HFFc6 (cell line): ENCODE measurements around the gene RAB13. TPM values are rescaled to one million over a fixed set of nuclear protein-coding genes. Genes with fewer than 3 reads are reported as not detected.
"Not testable (repeated sequence)": the region's sequence is repeated elsewhere in the genome, so short reads cannot be mapped to it uniquely, and the experiment has no call there.

Experiments
- DNase-seq: peaks from one replicate; pipeline ENCODE4 v3.0.0-alpha.2; 2018
- H3K27ac Mint-ChIP-seq: 2 replicates; pipeline ENCODE4 v1.8.0; 2020; ENCODE audit warnings: mild to moderate bottlenecking, mixed read lengths
- H3K27me3 Mint-ChIP-seq: 2 replicates; pipeline ENCODE4 v1.8.0; 2021; ENCODE audit warnings: mild to moderate bottlenecking, moderate library complexity, mixed read lengths; ENCODE audit not compliant: insufficient read depth
- H3K36me3 Mint-ChIP-seq: 2 replicates; pipeline ENCODE4 v1.8.0; 2021; ENCODE audit warnings: low read depth, mixed read lengths
- H3K4me1 Mint-ChIP-seq: 2 replicates; pipeline ENCODE4 v1.8.0; 2020; ENCODE audit warnings: low read depth, mixed read lengths
- H3K4me3 Mint-ChIP-seq: 2 replicates; pipeline ENCODE4 v1.8.0; 2020; ENCODE audit warnings: mild to moderate bottlenecking, moderate library complexity, mixed read lengths
- H3K9me3 Mint-ChIP-seq: 2 replicates; pipeline ENCODE4 v1.8.0; 2020; ENCODE audit warnings: mild to moderate bottlenecking, mixed read lengths
- total RNA-seq, 6 experiments: library from RNA; stranded (reverse); fragmentation: NEBNext Ultra II Directional; extraction: Animal tissue kit (Norgen Biotek cat#: 25700); gene quantifications; 2 replicates in 1 of 6; 3 replicates in 5 of 6; pipeline ENCODE4 v1.2.3, GENCODE V29; 2021
- TF ChIP-seq, protein P1 (sequence below): fragments of 200-600 bp; sonication (generic); IDR thresholded peaks from 2 replicates; pipeline ENCODE4 v1.5.0; 2021; ENCODE audit warnings: antibody characterized with exemption, mild to moderate bottlenecking

The RAB13 gene
- total RNA-seq, 6 experiments from 2014 or later: 119 to 138 (median 128) TPM

- no peak for DNase-seq
- H3K4me1 Mint-ChIP-seq: peaks cover 26% of the 10 kb centered on the region
- H3K27me3 Mint-ChIP-seq: peaks cover 2% of the 10 kb centered on the region
- TF ChIP-seq, protein P1, sequence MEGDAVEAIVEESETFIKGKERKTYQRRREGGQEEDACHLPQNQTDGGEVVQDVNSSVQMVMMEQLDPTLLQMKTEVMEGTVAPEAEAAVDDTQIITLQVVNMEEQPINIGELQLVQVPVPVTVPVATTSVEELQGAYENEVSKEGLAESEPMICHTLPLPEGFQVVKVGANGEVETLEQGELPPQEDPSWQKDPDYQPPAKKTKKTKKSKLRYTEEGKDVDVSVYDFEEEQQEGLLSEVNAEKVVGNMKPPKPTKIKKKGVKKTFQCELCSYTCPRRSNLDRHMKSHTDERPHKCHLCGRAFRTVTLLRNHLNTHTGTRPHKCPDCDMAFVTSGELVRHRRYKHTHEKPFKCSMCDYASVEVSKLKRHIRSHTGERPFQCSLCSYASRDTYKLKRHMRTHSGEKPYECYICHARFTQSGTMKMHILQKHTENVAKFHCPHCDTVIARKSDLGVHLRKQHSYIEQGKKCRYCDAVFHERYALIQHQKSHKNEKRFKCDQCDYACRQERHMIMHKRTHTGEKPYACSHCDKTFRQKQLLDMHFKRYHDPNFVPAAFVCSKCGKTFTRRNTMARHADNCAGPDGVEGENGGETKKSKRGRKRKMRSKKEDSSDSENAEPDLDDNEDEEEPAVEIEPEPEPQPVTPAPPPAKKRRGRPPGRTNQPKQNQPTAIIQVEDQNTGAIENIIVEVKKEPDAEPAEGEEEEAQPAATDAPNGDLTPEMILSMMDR: 0 out of 2 replicates have a peak, but pooled peaks have one; percentile 3
- peak overlapping the region; percentile 95 for H3K4me3 Mint-ChIP-seq
- no peaks in the 10 kb centered on the region for H3K9me3 Mint-ChIP-seq
- H3K36me3 Mint-ChIP-seq: peaks cover 24% of the 10 kb centered on the region
- peak overlapping the region; percentile 88 for H3K27ac Mint-ChIP-seq
Measured at GRCh38 chr1:153984123-153984894, 1.8 kb downstream of the RAB13 start.

DNA sequence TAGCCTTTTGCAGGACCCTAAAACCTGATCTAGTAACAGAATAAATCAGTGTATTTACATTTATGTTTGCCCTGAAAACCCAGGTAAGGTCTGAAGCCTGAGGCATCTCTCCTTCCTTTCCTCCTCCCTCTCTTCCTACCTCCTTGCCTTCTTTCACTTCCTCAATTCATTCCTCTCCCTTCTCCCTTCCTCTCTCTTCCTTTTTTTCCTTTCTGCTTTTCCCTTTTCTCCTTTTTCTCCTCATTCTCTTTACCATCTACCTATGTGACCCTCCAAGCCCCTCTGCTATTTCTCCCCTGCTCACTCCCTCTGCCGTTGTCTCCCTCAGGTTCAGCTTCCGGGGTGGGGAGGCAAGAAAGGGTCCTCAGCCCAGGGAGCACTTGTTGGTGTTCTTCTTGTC lies 4.4 kb downstream of the RAB13 start:
- not testable (repeated sequence) for DNase-seq, H3K4me3 Mint-ChIP-seq, H3K9me3 Mint-ChIP-seq, H3K27ac Mint-ChIP-seq, H3K27me3 Mint-ChIP-seq
- H3K4me1 Mint-ChIP-seq: peaks cover 34% of the 10 kb centered on the region
- peaks cover 36% of the 10 kb centered on the region for H3K36me3 Mint-ChIP-seq

DNA sequence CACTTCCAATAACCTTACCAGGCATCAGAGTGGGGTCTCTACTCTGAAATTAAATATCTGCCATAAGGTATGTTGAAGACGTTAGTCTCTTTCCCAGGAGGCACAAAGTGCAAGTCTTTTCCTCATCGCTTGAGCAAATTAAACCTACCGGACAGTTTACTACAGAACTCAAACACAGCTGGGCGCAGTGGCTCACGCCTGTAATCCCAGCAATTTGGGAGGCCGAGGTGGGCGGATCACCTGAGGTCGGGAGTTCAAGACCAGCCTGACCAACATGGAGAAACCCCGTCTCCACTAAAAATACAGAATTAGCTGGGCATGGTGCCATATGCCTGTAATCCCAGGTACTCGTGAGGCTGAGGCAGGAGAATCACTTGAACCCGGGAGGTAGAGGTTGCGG lies 7.0 kb downstream of the RAB13 start:
- Mint-ChIP-seq H3K4me1 (peaks cover 27% of the 10 kb centered on the region), H3K27ac (peak overlapping the region; percentile 89; the same call in 1 of the 2 replicates), H3K36me3 (peaks cover 53% of the 10 kb centered on the region)
- not testable (repeated sequence) for H3K27me3 Mint-ChIP-seq, H3K4me3 Mint-ChIP-seq, DNase-seq, H3K9me3 Mint-ChIP-seq

DNA sequence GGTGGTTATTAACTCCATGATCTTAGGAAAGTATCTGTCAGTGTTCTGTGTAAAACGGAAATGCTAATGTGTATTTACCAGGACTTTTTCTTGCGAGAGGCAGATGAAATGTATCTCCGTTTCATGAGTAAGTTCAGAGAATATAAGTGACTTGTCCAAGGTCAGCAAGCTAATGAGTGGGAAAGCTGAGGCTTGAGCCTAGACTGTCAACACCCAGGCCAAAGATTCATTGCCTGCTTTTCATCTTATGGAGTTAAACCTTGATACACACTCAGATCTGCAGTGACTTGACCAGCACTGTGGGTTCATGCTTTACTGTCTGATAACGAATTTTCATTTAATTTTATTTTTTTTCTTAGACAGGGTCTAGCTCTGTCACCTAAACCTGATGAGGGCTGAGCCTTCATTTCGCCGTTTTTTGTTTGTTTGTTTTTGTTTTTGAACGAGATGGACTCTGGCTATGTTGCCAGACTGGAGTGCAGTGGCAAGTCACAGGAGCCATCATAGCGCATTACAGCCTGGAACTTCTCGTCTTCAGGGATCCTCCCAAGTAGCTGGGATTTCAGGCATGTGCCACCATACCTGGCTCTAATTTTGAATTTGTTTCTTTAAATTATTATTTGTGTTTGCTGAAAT lies 7.7 kb downstream of the RAB13 start:
- DNase-seq: no peak
- peak overlapping the region; percentile 89 for H3K27ac Mint-ChIP-seq
- peak overlapping the region; percentile 98 for H3K4me3 Mint-ChIP-seq
- peaks cover 26% of the 10 kb centered on the region for H3K4me1 Mint-ChIP-seq
- no peaks in the 10 kb centered on the region for H3K9me3 Mint-ChIP-seq
- peaks cover 5% of the 10 kb centered on the region for H3K27me3 Mint-ChIP-seq
- TF ChIP-seq, protein P1: no peak
- peaks cover 51% of the 10 kb centered on the region for H3K36me3 Mint-ChIP-seq

GRCh38 chr1:153977250-153978240 lies 8.6 kb downstream of the RAB13 start, which contains the start of gene JTB:
JTB (minus strand) TSS chr1:153977674; CDS start chr1:153977252, 422 bp downstream.
- H3K27me3 Mint-ChIP-seq: peaks cover 8% of the 10 kb centered on the region
- DNase-seq: peak; percentile 79
- H3K36me3 Mint-ChIP-seq: peaks cover 45% of the 10 kb centered on the region

More at GRCh38 chr1:153977250-153978240, 8.6 kb downstream of the RAB13 start, which contains the start of gene JTB:
- peak within 1 kb of the TSS; percentile 98 for H3K4me3 Mint-ChIP-seq
- peak within 1 kb of the TSS; percentile 89 for H3K27ac Mint-ChIP-seq
- TF ChIP-seq, protein P1: no peak; the same call in 1 of the 2 replicates
- H3K4me1 Mint-ChIP-seq: peaks cover 26% of the 10 kb centered on the region
- H3K9me3 Mint-ChIP-seq: no peaks in the 10 kb centered on the region
